Small intestine (tissue), 7 donors: ENCODE data around the gene EVA1B. TPM values are rescaled to one million over a fixed set of nuclear protein-coding genes. Genes with fewer than 3 reads are reported as not detected.

Experiments
- DNase-seq, 2 donors: peaks; one replicate each; pipeline versions ENCODE4 v3.0.0 to v3.0.0-alpha.2; 2013
- FAIRE-seq: peaks from 2 replicates; lab custom pipeline; 2012; peaks lifted over from hg19 to GRCh38; lab: Jason Lieb, UNC
- H3K27ac ChIP-seq, 3 donors: one replicate each; pipeline ENCODE4 v1.5.1; 2013; ENCODE audit warnings: low read length in 2 of 3, mild to moderate bottlenecking in 2 of 3, control low read depth in 1 of 3, inconsistent platforms in 1 of 3, low read depth in 1 of 3, moderate library complexity in 1 of 3
- H3K27me3 ChIP-seq, 3 donors: one replicate each; pipeline ENCODE4 v1.6.1; 2013; ENCODE audit warnings: low read length in 3 of 3, inconsistent platforms in 1 of 3; ENCODE audit not compliant: control insufficient read depth in 3 of 3, insufficient read depth in 3 of 3
- H3K36me3 ChIP-seq, 3 donors: one replicate each; pipeline ENCODE4 v1.6.1; 2013; ENCODE audit warnings: low read length in 3 of 3, inconsistent platforms in 1 of 3, low read depth in 1 of 3, mild to moderate bottlenecking in 1 of 3, moderate library complexity in 1 of 3; ENCODE audit not compliant: control insufficient read depth in 3 of 3, insufficient read depth in 2 of 3
- H3K4me1 ChIP-seq, 3 donors: one replicate each; pipeline ENCODE4 v1.6.1; 2013; ENCODE audit warnings: low read length in 2 of 3, inconsistent platforms in 1 of 3, low read depth in 1 of 3, mild to moderate bottlenecking in 1 of 3, moderate library complexity in 1 of 3; ENCODE audit not compliant: control insufficient read depth in 3 of 3, insufficient read depth in 2 of 3
- H3K4me3 ChIP-seq, 3 donors: one replicate each; pipeline ENCODE4 v1.5.1; 2013; ENCODE audit warnings: low read length in 3 of 3, control low read depth in 1 of 3, inconsistent platforms in 1 of 3, low read depth in 1 of 3, mild to moderate bottlenecking in 1 of 3, moderate library complexity in 1 of 3
- H3K9me3 ChIP-seq, 2 donors: one replicate each; pipeline ENCODE4 v1.6.1; 2013; ENCODE audit warnings: low read depth in 1 of 2, low read length in 1 of 2; ENCODE audit not compliant: control insufficient read depth in 2 of 2, insufficient read depth in 1 of 2
- WGBS, 3 donors: extraction: QIAGEN DNeasy Blood & Tissue Kit; methylation state at CpG; one replicate each; pipeline ENCODE4 v1.1.7; 2013; 5-methylcytosine and 5-hydroxymethylcytosine counted together
- polyA plus RNA-seq, 4 donors: library from polyadenylated mRNA; stranded (reverse) in 3 of 4; unstranded in 1 of 4; fragments of 200-250 nt in 3 of 4; fragments of 120-200 nt in 1 of 4; gene quantifications; one replicate each; pipeline versions ENCODE4 v1.2.1 to v1.2.3, GENCODE V29; 2013
- donor health status: healthy with polysubstance abuse.
- donor health status: control.
- donor health status: control.
- donor health status: Bipolar disorder and iron deficiency.
- donor health status: healthy.

Gene EVA1B
- polyA plus RNA-seq, 4 donors, result 2.5 to 26.1 (median 18.4) TPM

- FAIRE-seq, result no peak
- Histone ChIP-seq H3K4me1 (peaks cover 0 to 6% (median 0%) of the 10 kb centered on the region in 3 donors), H3K27ac (peak overlapping the region in 1 of 3 donors; percentile 61)
These were observed 28.0 kb upstream of the EVA1B start for GRCh38 chr1:36351227-36351977.

GRCh38 chr1:36350659-36351226, 27.3 kb upstream of the EVA1B start:
- Histone ChIP-seq H3K27me3 (no peaks in the 10 kb centered on the region), H3K9me3 (no peaks in the 10 kb centered on the region), H3K4me1 (peaks cover 0 to 6% (median 0%) of the 10 kb centered on the region in 3 donors), H3K36me3 (peaks cover 17 to 98% (median 32%) of the 10 kb centered on the region in 3 donors), H3K4me3 (no peak overlapping the region), H3K27ac (peak overlapping the region in 1 of 3 donors; percentile 61)
- DNase-seq (no peak), FAIRE-seq (no peak)
- 60 to 76% (median 75%) methylated on average over 13 of the region's 13 CpGs for WGBS, 3 donors

More at GRCh38 chr1:36351227-36351977, 28.0 kb upstream of the EVA1B start:
- Histone ChIP-seq H3K4me3 (no peak overlapping the region), H3K36me3 (peaks cover 15 to 99% (median 30%) of the 10 kb centered on the region in 3 donors), H3K27me3 (no peaks in the 10 kb centered on the region), H3K9me3 (no peaks in the 10 kb centered on the region)
- DNase-seq, result no peak
- WGBS, 3 donors, result 72 to 91% (median 86%) methylated on average over 14 of the region's 14 CpGs

DNA sequence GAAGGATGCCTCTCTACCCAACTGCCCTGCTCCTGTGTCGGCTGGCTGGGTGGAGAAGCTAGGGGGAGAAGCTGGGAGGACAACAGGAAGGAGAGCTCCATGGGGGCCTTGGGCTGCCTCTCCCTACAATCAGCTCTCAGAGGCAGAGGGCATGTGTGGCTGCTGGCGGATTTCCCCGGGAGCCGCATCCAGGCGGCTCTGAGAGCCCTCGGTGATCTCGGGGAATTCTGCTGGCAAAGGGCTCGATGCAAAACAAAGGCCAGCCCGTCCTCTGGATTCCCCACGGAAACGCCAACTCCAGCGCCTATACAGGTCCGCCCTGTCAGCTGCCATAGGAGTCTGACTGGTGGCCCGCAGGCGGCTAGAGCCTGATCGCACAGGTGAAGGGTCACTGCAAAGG, 26.4 kb upstream of the EVA1B start:
- WGBS, 3 donors, result 85 to 92% (median 91%) methylated on average over 15 to 16 of the region's 16 CpGs
- Histone ChIP-seq H3K4me3 (no peak overlapping the region), H3K36me3 (peaks cover 11 to 98% (median 32%) of the 10 kb centered on the region in 3 donors), H3K27me3 (no peaks in the 10 kb centered on the region), H3K4me1 (peaks cover 0 to 6% (median 0%) of the 10 kb centered on the region in 3 donors), H3K9me3 (no peaks in the 10 kb centered on the region), H3K27ac (peak overlapping the region in 1 of 3 donors; percentile 28)
- FAIRE-seq, result no peak
- DNase-seq, result no peak

GRCh38 chr1:36349241-36349671, 25.8 kb upstream of the EVA1B start:
- Histone ChIP-seq H3K4me1 (peaks cover 0 to 6% (median 0%) of the 10 kb centered on the region in 3 donors), H3K27ac (no peak overlapping the region), H3K9me3 (no peaks in the 10 kb centered on the region), H3K27me3 (no peaks in the 10 kb centered on the region), H3K36me3 (peaks cover 11 to 98% (median 29%) of the 10 kb centered on the region in 3 donors), H3K4me3 (no peak overlapping the region)
- FAIRE-seq (no peak), DNase-seq (no peak)
- 63 to 71% (median 64%) methylated on average over 7 of the region's 7 CpGs for WGBS, 3 donors

GRCh38 chr1:36346741-36347370, 23.4 kb upstream of the EVA1B start:
- no peak overlapping the region for H3K4me3 ChIP-seq
- H3K36me3 ChIP-seq, result peaks cover 9 to 98% (median 30%) of the 10 kb centered on the region in 3 donors
- no peak overlapping the region for H3K27ac ChIP-seq
- WGBS, 3 donors, result 91 to 92% (median 91%) methylated on average over 8 of the region's 8 CpGs
- FAIRE-seq (no peak), DNase-seq (no peak)
- H3K9me3 ChIP-seq, result no peaks in the 10 kb centered on the region
- H3K4me1 ChIP-seq, result peaks cover 0 to 6% (median 0%) of the 10 kb centered on the region in 3 donors
- no peaks in the 10 kb centered on the region for H3K27me3 ChIP-seq

DNA sequence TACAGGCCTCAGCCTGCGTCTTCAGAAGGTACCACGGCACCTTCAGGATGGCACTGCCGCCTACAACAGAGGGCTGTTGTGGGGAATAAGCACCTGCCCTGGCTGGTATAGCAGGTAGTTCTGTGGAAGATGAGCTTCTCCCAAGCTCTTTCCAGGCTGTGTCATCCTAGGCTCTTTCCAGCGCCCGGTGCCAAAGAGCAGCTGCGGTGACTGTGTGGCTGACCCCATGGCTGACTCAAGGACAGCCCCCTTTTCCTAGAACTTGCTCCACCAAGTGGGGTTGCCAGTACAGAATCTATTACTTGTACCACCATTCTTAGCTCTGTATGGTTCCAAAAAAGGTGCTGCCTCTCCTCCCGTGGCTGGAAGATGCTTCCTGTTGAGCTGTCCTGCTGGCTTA, 21.9 kb upstream of the EVA1B start:
- Histone ChIP-seq H3K9me3 (no peaks in the 10 kb centered on the region), H3K36me3 (peaks cover 10 to 98% (median 40%) of the 10 kb centered on the region in 3 donors), H3K27me3 (no peaks in the 10 kb centered on the region), H3K4me3 (no peak overlapping the region), H3K27ac (no peak overlapping the region), H3K4me1 (no peaks in the 10 kb centered on the region)
- WGBS, 3 donors, result 92 to 95% (median 93%) methylated on average over 7 of the region's 7 CpGs
- FAIRE-seq (no peak), DNase-seq (no peak)

DNA sequence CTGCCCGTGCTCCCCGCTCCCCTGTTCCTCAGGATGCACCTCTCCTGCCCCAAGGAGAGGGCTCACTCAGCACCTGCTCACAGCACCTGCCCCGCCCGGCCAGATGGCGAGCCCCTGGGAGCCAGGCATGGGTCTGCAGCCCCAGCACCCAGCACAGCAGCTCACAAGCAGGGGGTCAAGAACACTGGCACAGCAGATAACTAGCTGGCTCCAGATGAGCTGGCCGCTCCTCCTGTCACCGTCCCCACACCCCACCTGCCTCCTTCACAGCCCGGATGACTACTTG, 20.9 kb upstream of the EVA1B start:
- no peaks in the 10 kb centered on the region for H3K9me3 ChIP-seq
- WGBS, 3 donors, result 84 to 96% (median 89%) methylated on average over 8 of the region's 8 CpGs
- H3K27me3 ChIP-seq, result no peaks in the 10 kb centered on the region
- FAIRE-seq (no peak), DNase-seq (no peak)
- no peak overlapping the region for H3K27ac ChIP-seq
- H3K36me3 ChIP-seq, result peaks cover 10 to 98% (median 40%) of the 10 kb centered on the region in 3 donors
- no peaks in the 10 kb centered on the region for H3K4me1 ChIP-seq
- no peak overlapping the region for H3K4me3 ChIP-seq

DNA sequence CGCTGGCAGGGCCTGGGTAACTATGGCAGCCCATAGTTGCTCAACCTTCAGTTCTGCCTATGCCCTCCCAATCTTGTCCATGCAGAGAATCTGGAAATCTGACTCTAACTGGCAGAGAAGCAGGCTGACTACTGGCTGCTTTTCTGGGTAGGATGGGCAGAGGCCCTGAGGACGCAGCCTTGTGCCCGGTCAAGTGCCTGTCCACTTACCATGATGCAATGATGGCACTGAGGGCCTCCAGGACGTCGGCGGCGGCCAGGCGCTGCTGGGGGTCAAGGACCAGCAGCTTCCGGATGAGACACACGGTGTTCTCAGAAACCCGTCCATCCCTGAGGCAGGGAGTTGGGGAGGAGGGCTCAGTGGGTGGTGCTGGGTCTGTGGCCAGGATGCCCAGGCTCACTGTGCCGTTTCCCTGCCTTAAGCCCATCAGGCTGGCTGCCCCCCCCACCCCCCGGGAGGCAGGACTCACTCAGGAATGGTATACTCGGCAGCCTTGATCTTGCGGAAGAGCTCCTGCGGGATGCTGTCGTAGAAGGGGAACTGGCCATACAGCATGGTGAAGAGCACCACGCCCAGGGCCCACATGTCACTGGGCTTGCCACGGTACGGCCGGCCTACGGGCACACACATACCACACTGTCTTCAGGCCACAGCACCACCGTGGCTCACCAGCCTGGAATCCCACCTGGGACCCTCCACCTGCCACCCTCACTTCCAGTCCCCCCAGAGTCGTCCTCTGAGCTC, 20.4 kb upstream of the EVA1B start:
- H3K9me3 ChIP-seq, result no peaks in the 10 kb centered on the region
- no peak overlapping the region for H3K27ac ChIP-seq
- H3K27me3 ChIP-seq, result no peaks in the 10 kb centered on the region
- no peak for DNase-seq
- no peaks in the 10 kb centered on the region for H3K4me1 ChIP-seq
- WGBS, 3 donors, result 92 to 94% (median 93%) methylated on average over 23 to 24 of the region's 24 CpGs
- no peak overlapping the region for H3K4me3 ChIP-seq
- FAIRE-seq, result no peak
- H3K36me3 ChIP-seq, result peaks cover 10 to 98% (median 39%) of the 10 kb centered on the region in 3 donors
